ENCODE measurements around the gene RAD51B. TPM values are rescaled to one million over a fixed set of nuclear protein-coding genes. Genes with fewer than 3 reads are reported as not detected.

RAD51B gene
- total RNA-seq, 1 experiment from 2014 or later: 20.0 TPM

DNA sequence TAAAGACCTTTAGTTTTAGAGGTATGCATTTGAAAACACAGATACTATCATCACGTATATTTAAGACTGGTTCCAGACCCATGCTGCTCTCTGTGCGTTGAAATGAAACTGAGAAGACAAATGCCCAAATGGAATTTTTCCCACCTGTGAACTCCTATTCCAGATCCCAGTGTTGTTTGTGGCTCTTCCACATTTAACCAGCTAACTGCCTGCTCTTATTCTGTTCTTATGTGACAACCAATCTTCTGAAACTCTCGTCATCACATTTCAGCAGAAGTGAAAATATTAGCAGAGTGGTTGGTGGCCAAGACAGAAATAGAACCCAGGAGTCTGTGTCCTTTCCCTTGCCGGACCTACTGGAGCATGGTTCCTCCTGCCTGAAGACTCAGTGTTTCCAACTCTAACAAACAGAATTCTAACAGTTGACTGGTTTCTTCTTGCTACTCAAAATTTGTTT, 460.2 kb downstream of the RAD51B start:
- intact Hi-C loops (cut with micrococcal nuclease): no loop called here
- H3K36me3 ChIP-seq (ENCODE audit: control insufficient read depth in 1 of 2, insufficient read depth in 2 of 2, low read length in 2 of 2): no peaks in the 10 kb centered on the region
- ChIA-PET RAD21 (ENCODE audit: low non-redundant PET in 1 of 2, low total read pairs in 2 of 2, uncharacterized antibody in 2 of 2, unreplicated experiment in 2 of 2) (no interaction called here), POLR2A (no interaction called here), CTCF (no interaction called here)
- no peak overlapping the region for H3K4me2 ChIP-seq (ENCODE audit: low read length)
- no peak overlapping the region for H3K9ac ChIP-seq (ENCODE audit: low read length)
- H3K4me3 ChIP-seq (replicated peaks in 1 of 2; ENCODE audit: low read depth in 1 of 2, low read length in 2 of 2): no peak overlapping the region
- H3K79me2 ChIP-seq (ENCODE audit: insufficient read depth, low read length): no peaks in the 10 kb centered on the region
- DNase-seq (ENCODE audit: low read depth, low spot score) (no peak), ATAC-seq (no peak)
- H3K9me2 ChIP-seq (ENCODE audit: insufficient read depth): no peaks in the 10 kb centered on the region
- TF ChIP-seq, protein P1, sequence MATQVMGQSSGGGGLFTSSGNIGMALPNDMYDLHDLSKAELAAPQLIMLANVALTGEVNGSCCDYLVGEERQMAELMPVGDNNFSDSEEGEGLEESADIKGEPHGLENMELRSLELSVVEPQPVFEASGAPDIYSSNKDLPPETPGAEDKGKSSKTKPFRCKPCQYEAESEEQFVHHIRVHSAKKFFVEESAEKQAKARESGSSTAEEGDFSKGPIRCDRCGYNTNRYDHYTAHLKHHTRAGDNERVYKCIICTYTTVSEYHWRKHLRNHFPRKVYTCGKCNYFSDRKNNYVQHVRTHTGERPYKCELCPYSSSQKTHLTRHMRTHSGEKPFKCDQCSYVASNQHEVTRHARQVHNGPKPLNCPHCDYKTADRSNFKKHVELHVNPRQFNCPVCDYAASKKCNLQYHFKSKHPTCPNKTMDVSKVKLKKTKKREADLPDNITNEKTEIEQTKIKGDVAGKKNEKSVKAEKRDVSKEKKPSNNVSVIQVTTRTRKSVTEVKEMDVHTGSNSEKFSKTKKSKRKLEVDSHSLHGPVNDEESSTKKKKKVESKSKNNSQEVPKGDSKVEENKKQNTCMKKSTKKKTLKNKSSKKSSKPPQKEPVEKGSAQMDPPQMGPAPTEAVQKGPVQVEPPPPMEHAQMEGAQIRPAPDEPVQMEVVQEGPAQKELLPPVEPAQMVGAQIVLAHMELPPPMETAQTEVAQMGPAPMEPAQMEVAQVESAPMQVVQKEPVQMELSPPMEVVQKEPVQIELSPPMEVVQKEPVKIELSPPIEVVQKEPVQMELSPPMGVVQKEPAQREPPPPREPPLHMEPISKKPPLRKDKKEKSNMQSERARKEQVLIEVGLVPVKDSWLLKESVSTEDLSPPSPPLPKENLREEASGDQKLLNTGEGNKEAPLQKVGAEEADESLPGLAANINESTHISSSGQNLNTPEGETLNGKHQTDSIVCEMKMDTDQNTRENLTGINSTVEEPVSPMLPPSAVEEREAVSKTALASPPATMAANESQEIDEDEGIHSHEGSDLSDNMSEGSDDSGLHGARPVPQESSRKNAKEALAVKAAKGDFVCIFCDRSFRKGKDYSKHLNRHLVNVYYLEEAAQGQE (IDR thresholded peaks at IDR 0.05; ENCODE audit: low read depth): no peak
- TF ChIP-seq CEBPB (IDR thresholded peaks at IDR 0.05; ENCODE audit: low read depth) (no peak), EZH2phosphoT487 (IDR thresholded peaks at IDR 0.05; ENCODE audit: borderline replicate concordance) (no peak), YY1 (IDR thresholded peaks at IDR 0.05; ENCODE audit: extremely low read depth, insufficient replicate concordance, low read depth, low read length) (no peak), EGR1 (IDR thresholded peaks at IDR 0.05; ENCODE audit: low read depth) (no peak), POLR2AphosphoS5 (IDR thresholded peaks at IDR 0.05; ENCODE audit: low read depth, low read length) (no peak), SRF (IDR thresholded peaks at IDR 0.05; ENCODE audit: low read depth) (no peak), TCF7L2 (IDR thresholded peaks at IDR 0.05; ENCODE audit: borderline replicate concordance, extremely low read depth, insufficient read depth, insufficient read length) (no peak), ZFX (IDR thresholded peaks at IDR 0.05) (no peak), EZH2 (IDR thresholded peaks at IDR 0.05) (no peak), ZNF274 (IDR thresholded peaks at IDR 0.05; ENCODE audit: low read depth, low read length) (no peak), RAD21 (IDR thresholded peaks at IDR 0.05; ENCODE audit: low read depth) (no peak), FOSL1 (IDR thresholded peaks at IDR 0.05; ENCODE audit: low read depth) (no peak), SIN3A (IDR thresholded peaks at IDR 0.05; ENCODE audit: low read depth) (no peak), JUND (IDR thresholded peaks at IDR 0.05) (no peak)
- TF ChIP-seq, protein P2, sequence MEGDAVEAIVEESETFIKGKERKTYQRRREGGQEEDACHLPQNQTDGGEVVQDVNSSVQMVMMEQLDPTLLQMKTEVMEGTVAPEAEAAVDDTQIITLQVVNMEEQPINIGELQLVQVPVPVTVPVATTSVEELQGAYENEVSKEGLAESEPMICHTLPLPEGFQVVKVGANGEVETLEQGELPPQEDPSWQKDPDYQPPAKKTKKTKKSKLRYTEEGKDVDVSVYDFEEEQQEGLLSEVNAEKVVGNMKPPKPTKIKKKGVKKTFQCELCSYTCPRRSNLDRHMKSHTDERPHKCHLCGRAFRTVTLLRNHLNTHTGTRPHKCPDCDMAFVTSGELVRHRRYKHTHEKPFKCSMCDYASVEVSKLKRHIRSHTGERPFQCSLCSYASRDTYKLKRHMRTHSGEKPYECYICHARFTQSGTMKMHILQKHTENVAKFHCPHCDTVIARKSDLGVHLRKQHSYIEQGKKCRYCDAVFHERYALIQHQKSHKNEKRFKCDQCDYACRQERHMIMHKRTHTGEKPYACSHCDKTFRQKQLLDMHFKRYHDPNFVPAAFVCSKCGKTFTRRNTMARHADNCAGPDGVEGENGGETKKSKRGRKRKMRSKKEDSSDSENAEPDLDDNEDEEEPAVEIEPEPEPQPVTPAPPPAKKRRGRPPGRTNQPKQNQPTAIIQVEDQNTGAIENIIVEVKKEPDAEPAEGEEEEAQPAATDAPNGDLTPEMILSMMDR (IDR thresholded peaks at IDR 0.05 in 2 of 3, conservative IDR thresholded peaks at IDR 0.05 in 1 of 3; ENCODE audit: borderline replicate concordance in 1 of 3, insufficient read depth in 1 of 3, low read depth in 2 of 3, low read length in 2 of 3): no peak
- TF ChIP-seq, protein P3, sequence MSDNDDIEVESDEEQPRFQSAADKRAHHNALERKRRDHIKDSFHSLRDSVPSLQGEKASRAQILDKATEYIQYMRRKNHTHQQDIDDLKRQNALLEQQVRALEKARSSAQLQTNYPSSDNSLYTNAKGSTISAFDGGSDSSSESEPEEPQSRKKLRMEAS (IDR thresholded peaks at IDR 0.05): no peak
- TF ChIP-seq, protein P4, sequence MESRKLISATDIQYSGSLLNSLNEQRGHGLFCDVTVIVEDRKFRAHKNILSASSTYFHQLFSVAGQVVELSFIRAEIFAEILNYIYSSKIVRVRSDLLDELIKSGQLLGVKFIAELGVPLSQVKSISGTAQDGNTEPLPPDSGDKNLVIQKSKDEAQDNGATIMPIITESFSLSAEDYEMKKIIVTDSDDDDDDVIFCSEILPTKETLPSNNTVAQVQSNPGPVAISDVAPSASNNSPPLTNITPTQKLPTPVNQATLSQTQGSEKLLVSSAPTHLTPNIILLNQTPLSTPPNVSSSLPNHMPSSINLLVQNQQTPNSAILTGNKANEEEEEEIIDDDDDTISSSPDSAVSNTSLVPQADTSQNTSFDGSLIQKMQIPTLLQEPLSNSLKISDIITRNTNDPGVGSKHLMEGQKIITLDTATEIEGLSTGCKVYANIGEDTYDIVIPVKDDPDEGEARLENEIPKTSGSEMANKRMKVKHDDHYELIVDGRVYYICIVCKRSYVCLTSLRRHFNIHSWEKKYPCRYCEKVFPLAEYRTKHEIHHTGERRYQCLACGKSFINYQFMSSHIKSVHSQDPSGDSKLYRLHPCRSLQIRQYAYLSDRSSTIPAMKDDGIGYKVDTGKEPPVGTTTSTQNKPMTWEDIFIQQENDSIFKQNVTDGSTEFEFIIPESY (IDR thresholded peaks at IDR 0.05; ENCODE audit: extremely low read depth, insufficient replicate concordance, low read length): no peak
- H3K27ac ChIP-seq (ENCODE audit: low read depth, low read length): no peak overlapping the region
- H2AFZ ChIP-seq (ENCODE audit: low read depth, low read length, poor library complexity, severe bottlenecking): no peak overlapping the region
- BruUV-seq (replicated peaks): no TSS peak
- no peaks in the 10 kb centered on the region for H3K27me3 ChIP-seq (ENCODE audit: insufficient read depth, low read length)
- H3K4me1 ChIP-seq (ENCODE audit: control insufficient read depth in 1 of 2, insufficient read depth in 2 of 2, low read length in 2 of 2): peaks cover 13 to 16% of the 10 kb centered on the region in 2 experiments
- no peaks in the 10 kb centered on the region for H3K9me3 ChIP-seq (ENCODE audit: control insufficient read depth in 1 of 2, insufficient read depth in 1 of 2, low read depth in 1 of 2, low read length in 2 of 2)
- H4K20me1 ChIP-seq (ENCODE audit: insufficient read depth): no peaks in the 10 kb centered on the region

All from HCT116 (cell line).